Activated naive CD4-positive, alpha-beta T cell (primary cell): Measurements from ENCODE around the gene MYBBP1A.

Experiments used
- DNase-seq, 4 experiments: peaks; one replicate each; lab custom pipeline; 2025; lab: John Stamatoyannopoulos, UW

Gene MYBBP1A

DNA sequence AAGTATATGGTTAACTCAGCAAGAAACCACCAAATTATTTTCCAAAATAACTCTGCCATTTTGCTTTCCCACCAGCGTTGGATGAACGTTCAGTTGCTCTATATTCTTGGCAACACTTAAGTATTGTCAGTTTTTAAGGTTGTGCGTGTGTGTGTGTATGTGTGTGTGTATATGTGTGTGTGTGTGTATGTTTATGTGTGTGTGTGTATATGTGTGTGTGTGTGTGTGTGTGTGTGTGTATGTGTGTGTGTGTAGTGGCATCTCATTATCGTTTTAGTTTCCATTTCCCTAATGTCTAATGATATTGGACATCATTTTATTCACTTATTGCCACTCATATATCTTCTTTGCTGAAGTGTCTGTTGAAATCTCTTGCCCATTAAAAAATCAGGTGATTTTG, 17.9 kb upstream of the MYBBP1A start:
- DNase-seq: no peak

DNA sequence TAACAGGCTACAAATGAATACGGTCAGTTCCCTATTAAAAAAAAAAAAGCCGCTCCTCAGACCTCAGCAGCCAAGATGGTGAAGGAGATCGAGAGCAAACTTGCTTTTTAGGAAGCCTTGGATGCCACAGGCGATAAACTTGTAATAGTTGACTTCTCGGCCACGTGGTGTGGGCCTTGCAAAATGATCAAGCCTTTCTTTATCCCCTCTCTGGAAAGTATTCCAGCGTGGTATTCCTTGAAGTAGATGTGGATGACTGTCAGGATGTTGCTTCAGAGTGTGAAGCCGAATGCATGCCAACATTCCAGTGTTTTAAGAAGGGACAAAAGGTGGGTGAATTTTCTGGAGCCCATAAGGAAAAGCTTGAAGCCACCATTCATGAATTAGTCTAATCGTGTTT, 16.9 kb upstream of the MYBBP1A start:
- no peak for DNase-seq

- no peak for DNase-seq
Observed at GRCh38 chr17:4569591-4569990, 14.4 kb upstream of the MYBBP1A start.

DNA sequence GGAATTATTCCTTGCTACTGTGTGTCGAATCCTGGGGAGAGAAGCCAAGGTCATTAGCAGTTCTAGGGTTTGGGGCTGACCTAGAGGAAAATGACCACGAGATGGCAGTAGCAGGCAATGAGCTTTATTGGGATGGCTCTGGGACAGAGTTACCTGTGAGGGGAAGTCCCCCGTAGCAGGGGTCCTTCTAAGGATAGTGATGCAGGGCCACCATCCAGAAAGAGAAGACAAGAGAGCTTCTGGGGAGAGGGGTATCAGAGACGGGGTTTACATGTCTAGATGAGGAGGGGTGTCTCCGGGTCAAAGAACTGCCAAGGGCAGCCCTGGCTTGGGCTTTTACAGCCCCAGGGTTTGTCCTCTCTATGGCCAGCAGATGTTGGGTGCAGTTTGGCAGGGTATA, 11.6 kb upstream of the MYBBP1A start:
- DNase-seq: no peak

DNA sequence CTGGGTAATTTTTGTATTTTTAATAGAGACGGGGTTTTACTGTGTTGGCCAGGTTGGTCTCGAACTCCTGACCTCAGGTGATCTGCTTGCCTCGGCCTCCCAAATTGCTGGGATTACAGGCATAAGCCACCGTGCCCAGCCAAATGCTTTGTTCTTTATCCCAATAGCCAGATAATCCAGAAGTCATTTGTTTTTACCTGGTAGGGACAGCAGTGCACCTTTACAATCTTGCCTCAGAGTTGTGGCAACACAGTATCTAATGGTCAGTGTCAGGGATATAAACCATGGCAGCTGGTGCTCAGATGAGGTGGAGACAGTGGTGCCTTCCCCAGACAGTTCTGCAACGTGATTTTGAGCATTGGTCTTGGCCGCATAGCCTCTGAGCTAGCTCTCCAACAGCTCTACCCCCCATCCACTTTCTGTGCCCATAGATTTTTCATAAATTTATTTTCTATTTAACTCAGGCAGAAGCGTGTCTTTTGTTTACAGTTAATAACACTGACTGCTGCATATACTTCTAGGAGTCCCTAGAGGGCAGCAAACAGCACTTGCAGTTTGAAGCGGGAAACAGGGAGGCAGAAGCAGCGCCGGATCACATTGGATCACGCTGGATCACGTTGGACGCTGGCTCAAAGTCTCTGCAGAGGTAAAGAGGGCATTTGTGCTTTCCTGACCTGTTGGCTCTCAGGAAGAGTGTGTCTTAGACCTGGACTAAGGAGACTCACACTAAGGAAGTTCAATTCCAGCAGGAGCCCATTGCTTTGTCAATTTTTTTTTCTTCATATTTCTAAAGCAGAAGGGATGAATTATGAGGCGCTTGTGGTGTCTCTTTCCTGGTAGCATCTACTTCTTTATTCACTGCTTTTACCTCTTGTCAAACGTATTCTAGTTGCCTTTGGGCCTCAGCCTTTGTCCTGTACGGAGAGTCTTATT, 10.3 kb upstream of the MYBBP1A start:
- DNase-seq: peak in 1 of 4 experiments; percentile 24

- no peak for DNase-seq
Observed at GRCh38 chr17:4562015-4562969, 7.1 kb upstream of the MYBBP1A start.

DNA sequence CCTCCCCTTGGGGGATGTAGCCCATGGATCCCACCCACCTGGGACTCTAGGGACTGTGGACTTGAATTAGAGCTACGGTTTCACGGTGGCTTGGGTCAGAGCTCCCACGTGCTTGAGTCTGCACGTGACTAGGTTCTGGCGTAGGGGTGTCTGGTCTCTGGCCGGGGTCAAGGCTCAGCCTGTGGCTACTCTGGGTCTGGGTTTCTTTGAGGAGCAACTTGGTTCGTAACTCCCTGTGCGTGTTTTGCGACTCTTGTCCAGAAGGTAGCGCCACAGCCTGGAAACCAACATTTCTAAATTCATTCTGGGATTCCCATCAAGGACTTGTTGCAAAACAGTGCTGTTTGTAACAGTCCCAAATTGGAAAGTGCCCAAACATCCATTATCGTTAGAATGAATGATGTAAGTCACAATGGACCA, 5.7 kb upstream of the MYBBP1A start:
- DNase-seq: no peak

GRCh38 chr17:4560421-4560820, 5.2 kb upstream of the MYBBP1A start, which contains the start of gene GGT6:
Gene GGT6 (minus strand): TSS chr17:4560577. CDS start chr17:4560521, 56 bp downstream.
- no peak for DNase-seq

GRCh38 chr17:4559966-4560365, 4.8 kb upstream of the MYBBP1A start:
- DNase-seq: no peak

- no peak for DNase-seq
Observed at GRCh38 chr17:4559139-4559791, 4.1 kb upstream of the MYBBP1A start.

GRCh38 chr17:4558347-4558971, 3.3 kb upstream of the MYBBP1A start:
- DNase-seq: no peak

DNA sequence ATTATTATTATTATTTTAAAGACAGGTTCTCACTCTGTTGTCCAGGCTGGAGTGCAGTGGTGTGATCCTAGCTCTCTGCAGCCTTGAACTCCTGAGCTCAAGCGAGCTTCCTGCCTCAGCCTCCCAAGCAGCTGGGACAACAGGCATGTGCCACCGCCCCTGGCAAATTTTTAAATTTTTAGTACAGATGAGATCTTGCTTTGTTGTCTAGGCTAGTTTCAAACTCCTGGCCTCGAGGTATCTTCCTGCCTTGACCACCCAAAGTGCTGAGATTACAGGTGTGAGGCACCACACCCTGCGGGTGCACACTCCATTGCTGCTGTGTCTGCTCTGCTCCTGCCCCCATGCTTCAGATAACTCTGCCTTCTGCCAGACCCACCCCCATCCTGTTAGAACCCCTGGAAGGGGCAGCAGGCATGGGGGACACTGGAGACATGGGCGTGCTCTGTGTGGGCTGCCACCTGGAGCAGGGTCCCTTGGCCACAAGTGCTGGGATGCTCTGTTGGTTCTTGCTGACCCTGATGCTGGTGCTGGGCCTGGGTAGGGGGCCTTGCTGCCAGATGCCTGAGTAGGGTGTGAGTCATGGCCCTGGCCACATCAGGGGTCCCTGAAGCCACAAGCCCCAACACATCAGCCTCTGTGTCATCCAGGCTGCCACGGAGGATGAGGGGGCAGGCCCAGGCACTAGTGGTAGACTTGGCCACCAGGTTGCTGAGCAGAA, 2.6 kb upstream of the MYBBP1A start:
- DNase-seq: no peak

DNA sequence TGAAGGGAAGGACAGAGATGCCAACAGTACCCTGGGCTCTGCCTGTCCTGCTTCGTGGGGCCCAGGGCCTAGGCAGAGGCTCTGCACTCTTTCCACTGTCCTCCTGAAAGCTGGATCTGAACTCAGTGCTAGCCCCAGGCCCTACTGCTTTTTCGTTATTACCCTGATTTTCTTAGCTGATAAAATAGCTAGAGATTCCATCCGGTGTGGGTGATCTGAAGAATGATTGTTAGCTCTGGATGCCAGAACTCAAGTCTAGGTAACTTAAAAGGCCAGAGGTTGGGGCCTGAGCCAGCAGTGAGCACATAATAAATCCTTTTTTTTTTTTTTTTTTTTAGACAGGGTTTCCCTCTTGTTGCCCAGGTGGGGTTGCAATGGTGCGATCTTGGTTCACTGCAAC, 1.8 kb upstream of the MYBBP1A start:
- DNase-seq: no peak

DNA sequence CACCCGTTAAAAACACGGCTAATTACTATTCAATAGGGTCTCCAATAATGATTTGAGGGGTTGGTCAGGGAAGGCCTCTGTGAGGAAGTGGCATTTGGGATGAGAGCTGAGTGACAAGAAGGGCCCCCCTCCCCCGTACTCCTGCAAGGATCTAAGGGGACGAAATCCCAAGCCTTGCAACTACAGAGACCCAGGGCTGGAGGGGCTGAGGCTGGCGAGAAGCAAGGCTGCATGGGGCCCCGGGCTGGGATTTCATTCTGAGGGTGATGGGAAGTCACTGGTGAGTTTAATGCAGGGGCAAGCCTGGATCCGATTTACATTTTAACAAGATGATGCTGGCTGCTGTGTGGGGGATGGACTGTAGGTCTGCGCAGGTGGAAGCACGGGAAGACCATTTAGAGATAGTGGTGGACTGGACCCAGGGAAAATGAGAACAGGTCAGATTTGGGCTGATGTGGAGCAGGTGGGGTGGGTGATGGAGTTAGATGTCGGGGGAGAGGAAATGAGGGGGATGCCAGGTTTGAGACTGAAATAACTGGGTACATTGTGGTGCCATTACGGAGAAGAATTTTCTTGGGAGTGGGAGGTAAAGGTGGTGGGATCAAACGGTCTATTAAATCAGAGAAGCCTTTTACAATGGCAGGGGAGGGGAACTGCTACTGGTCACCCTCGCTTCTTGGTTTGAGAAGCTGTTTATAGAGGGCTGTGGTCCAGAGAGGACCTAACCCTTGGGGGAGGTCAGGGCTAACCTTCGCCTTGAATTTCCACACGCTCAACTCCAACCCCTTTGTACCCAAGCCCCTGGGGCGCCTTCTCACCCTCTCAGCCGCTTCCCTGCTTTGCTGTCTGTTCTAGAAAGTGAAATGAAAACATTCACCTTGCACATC, 932 bp upstream of the MYBBP1A start:
- DNase-seq: no peak

GRCh38 chr17:4554441-4554996, 665 bp downstream of the MYBBP1A start:
- no peak for DNase-seq

DNA sequence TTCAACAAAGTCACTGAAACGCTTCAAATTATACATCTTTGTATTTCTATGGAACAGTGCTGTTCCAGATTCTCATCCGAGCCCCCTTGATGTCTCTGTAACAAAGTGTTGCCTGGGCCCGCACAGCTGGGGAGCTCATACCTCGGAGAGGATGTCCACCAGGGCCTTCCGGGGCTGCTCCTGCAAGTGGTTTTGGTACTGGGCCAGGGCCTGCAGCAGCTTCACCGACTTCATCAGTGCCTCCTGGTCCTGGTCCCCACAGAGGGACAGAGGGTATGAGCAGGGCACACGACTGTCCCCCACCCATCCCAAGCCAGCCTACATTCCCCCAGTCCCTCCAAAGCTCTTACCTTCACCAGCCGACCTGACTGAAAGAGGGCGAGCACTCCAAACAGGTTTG, 1.5 kb downstream of the MYBBP1A start:
- no peak for DNase-seq

GRCh38 chr17:4551796-4552525, 3.2 kb downstream of the MYBBP1A start:
- DNase-seq: no peak

DNA sequence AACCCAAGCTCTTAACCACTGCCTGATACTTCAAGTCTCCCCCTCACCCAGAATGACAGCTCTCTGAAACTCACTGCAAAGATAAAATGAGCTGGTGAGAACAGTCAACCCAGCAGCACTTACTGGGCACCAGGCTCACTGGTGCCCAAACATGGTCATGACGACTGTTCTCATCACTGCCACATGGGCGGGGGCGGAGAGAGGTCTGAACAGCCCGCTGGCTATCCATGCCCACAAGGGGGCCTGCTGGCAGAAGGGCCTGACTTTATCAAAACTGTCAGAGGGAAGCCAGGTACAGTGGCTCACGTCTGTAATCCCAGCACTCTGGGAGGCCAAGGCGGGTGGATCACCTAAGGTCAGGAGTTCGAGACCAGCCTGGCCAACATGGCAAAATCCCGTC, 4.0 kb downstream of the MYBBP1A start:
- no peak for DNase-seq

- DNase-seq: no peak
Observed at GRCh38 chr17:4550534-4551039, 4.6 kb downstream of the MYBBP1A start.
